Chondrocyte (in vitro differentiated cells): Measurements from ENCODE around the gene DYNC1I1. TPM values are rescaled to one million over a fixed set of nuclear protein-coding genes. Genes with fewer than 3 reads are reported as not detected.

Source experiments
- DNase-seq: peaks from one replicate; pipeline ENCODE4 v3.0.0; 2021; ENCODE audit warnings: mixed read lengths, low spot score
- H3K27ac Mint-ChIP-seq: one replicate; pipeline ENCODE4 v1.8.0; 2021; ENCODE audit warnings: mild to moderate bottlenecking, moderate library complexity, mixed read lengths; ENCODE audit not compliant: unreplicated experiment
- H3K27me3 Mint-ChIP-seq: 2 replicates; pipeline ENCODE4 v1.8.0; 2021; ENCODE audit warnings: low read depth, mixed read lengths
- H3K36me3 Mint-ChIP-seq: 2 replicates; pipeline ENCODE4 v1.8.0; 2021; ENCODE audit warnings: low read depth, mixed read lengths
- H3K4me1 Mint-ChIP-seq: 2 replicates; pipeline ENCODE4 v1.8.0; 2021; ENCODE audit warnings: low read depth, mild to moderate bottlenecking, mixed read lengths
- H3K4me3 Mint-ChIP-seq: one replicate; pipeline ENCODE4 v1.8.0; 2021; ENCODE audit warnings: mild to moderate bottlenecking, moderate library complexity, mixed read lengths; ENCODE audit not compliant: unreplicated experiment
- H3K9me3 Mint-ChIP-seq: 2 replicates; pipeline ENCODE4 v1.8.0; 2021; ENCODE audit warnings: low read depth, mixed read lengths
- long read RNA-seq: library from polyadenylated mRNA; stranded (forward); transcript quantifications from one replicate; pipeline ENCODE4 v2.0.0, GENCODE V29; 2021
- total RNA-seq: library from RNA; stranded (reverse); gene quantifications from 3 replicates; pipeline ENCODE4 v1.2.1, GENCODE V29; 2021
- TF ChIP-seq, protein P1 (sequence below): fragments of 200-600 bp; sonication (generic); IDR thresholded peaks from 2 replicates; pipeline ENCODE4 v1.5.0; 2021; ENCODE audit warnings: antibody characterized with exemption, mild to moderate bottlenecking, moderate library complexity

The DYNC1I1 gene
- 17.4 to 80.2 TPM (median 21.0 TPM) in 3 replicates for total RNA-seq
- long read RNA-seq, transcript DYNC1I1-202 (16 exons, 2,843 nt), result minor isoform, 8 of 33 reads
- long read RNA-seq, transcript DYNC1I1-205 (17 exons, 2,947 nt), result major isoform, 15 of 33 reads
- long read RNA-seq, partial matches to known transcripts, result 1 of 33 reads
- long read RNA-seq, other reads (novel, unspliced or antisense), result 9 of 33 reads

DNA sequence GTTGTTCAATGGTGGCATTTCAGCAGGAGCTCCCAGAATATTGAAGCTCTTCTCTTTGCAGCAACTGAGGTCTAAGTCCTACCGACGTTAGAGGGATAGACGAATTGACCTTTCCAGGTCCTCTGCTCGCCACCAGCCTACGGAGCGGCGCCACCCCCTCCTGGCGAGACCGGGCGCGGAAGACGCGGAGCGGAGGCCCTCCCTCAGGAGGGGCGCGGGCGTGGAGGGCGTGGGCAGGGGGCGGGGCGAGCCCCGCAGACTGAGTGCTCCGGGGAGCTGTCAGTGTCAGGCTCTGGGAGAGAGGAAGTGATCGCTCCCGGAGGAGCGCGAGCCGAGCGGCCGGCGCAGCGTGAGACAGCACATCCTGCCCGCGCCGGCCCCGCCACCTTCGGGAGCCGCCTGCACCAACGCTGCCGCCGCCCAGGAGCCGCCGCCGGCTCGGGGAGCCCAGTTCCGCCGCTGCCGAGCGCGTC is at the start of gene DYNC1I1:
Gene DYNC1I1, plus strand, starts transcription at position 257 of the 473 bp plus-strand sequence. CDS start 32,176 bp downstream, outside the sequence.
- Mint-ChIP-seq H3K36me3 (no peaks in the 10 kb centered on the region), H3K27ac (peak within 1 kb of the TSS; percentile 53), H3K9me3 (no peaks in the 10 kb centered on the region), H3K27me3 (no peaks in the 10 kb centered on the region), H3K4me1 (peaks cover 48% of the 10 kb centered on the region), H3K4me3 (peak within 1 kb of the TSS; percentile 80)
- peak; percentile 92 for DNase-seq
- TF ChIP-seq, protein P1, sequence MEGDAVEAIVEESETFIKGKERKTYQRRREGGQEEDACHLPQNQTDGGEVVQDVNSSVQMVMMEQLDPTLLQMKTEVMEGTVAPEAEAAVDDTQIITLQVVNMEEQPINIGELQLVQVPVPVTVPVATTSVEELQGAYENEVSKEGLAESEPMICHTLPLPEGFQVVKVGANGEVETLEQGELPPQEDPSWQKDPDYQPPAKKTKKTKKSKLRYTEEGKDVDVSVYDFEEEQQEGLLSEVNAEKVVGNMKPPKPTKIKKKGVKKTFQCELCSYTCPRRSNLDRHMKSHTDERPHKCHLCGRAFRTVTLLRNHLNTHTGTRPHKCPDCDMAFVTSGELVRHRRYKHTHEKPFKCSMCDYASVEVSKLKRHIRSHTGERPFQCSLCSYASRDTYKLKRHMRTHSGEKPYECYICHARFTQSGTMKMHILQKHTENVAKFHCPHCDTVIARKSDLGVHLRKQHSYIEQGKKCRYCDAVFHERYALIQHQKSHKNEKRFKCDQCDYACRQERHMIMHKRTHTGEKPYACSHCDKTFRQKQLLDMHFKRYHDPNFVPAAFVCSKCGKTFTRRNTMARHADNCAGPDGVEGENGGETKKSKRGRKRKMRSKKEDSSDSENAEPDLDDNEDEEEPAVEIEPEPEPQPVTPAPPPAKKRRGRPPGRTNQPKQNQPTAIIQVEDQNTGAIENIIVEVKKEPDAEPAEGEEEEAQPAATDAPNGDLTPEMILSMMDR, result peak; percentile 25

DNA sequence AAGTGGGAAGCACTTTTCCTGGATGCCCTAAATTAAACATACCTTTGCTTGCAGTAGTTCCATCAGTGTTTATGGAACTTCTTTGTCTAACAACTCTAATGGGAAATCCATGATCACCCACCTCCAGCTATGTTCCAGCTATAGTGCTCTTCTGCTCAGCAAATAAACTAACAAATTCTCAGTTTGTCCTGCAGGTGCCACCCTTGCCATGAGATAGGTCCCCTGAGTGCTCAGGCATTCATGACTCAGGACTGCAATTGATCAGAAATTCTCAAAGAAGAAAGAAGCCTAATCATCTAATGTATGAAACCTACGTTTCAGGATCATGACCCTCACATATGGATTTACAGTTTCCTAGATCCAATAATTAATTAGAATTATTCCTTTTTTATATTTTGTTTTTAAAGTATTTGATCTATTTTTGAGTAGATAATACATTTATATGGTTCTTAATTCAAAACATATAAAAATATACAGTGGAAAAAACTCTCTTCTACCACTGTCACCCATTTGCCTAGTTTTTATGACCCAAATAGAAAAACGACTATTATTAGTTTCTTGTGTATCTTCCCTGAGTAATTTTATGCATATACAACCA is 48.7 kb upstream of the DYNC1I1 start:
- Mint-ChIP-seq H3K4me3 (no peak overlapping the region), H3K4me1 (peaks cover 4% of the 10 kb centered on the region), H3K36me3 (no peaks in the 10 kb centered on the region), H3K9me3 (no peaks in the 10 kb centered on the region), H3K27ac (no peak overlapping the region), H3K27me3 (peaks cover 4% of the 10 kb centered on the region)
- DNase-seq, result no peak
- TF ChIP-seq, protein P1, result peak; percentile 90

DNA sequence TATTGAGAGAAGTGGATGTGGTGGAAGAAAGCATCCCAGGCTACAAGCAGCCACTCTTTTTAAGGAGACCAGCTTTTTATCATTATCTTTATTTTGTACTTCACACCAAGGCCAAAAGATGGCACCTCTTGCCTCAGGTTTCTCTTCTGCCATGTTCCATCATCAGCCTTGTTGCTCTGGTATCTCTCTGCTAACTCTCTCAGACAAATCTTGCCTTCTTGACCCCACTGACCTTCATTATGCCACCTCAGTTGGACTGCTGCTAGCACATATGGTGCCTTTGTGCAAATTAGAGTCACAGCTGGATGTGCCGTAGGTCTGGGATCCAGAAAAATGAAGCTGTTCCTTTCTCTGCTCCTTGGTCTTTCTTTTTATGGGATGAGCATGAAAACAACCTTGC is 47.1 kb upstream of the DYNC1I1 start:
- Mint-ChIP-seq H3K36me3 (no peaks in the 10 kb centered on the region), H3K27ac (no peak overlapping the region), H3K9me3 (no peaks in the 10 kb centered on the region), H3K27me3 (peaks cover 4% of the 10 kb centered on the region), H3K4me3 (no peak overlapping the region), H3K4me1 (peaks cover 4% of the 10 kb centered on the region)
- TF ChIP-seq, protein P1, result peak; percentile 80
- DNase-seq, result no peak

DNA sequence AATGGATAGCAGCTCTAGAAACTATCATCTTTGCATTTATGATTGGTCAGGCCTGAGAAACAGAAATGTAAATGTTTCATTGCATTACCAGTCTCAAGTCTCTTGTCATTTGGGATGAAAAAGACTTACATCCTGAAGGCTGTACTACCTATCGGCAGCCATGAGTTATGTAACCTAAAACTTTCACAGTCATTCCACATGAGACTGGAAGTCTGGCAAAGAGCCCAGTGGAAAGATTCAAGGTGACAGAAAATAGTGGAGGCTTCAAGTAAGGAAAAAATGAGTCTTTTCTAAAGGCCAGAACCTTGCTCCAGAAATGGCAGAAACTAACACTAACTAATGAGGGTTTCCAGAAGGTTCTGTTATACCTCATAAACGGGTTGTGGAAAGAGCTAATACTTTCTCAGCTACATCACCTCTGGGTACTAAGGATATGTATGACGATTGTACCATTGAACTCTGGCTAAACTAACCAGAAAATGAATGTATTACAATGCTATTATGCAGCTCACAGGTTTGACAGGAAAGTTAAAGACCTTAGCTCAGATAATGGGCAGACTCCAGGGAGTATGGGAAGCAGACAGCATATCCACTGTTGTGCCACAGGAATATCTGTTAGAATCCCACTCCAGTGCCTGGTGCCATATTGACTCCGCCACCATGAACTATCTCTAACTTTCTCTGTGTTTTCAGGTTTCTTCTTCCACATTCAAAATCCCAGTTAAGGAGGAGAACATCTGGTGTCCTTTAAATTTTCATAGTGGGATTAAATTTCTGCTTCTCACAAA is 41.7 kb upstream of the DYNC1I1 start:
- H3K27me3 Mint-ChIP-seq, result no peaks in the 10 kb centered on the region
- H3K4me1 Mint-ChIP-seq, result peaks cover 5% of the 10 kb centered on the region
- H3K27ac Mint-ChIP-seq, result no peak overlapping the region
- no peaks in the 10 kb centered on the region for H3K9me3 Mint-ChIP-seq
- DNase-seq, result no peak
- TF ChIP-seq, protein P1, result no peak
- H3K4me3 Mint-ChIP-seq, result no peak overlapping the region
- no peaks in the 10 kb centered on the region for H3K36me3 Mint-ChIP-seq

DNA sequence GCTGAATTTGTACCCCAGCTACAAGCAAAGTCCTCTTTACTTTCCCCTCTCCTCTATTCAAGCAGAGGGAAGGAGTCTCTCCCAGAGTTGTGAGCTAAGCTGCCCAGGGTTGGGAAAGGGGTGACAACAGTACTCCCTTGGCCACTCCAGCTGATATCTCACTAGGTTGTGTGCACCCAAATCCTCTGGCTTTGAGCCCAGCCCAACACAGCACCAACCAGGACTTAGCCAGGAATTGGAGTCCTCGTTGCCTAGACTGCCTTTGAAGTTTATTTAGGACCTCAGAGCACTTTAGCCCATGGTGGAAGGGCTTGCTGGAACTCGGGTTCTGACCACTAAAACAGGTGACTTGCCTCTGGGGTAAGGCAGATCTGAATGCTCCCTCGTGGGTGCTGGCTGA is 35.7 kb upstream of the DYNC1I1 start:
- Mint-ChIP-seq H3K36me3 (no peaks in the 10 kb centered on the region), H3K27ac (no peak overlapping the region), H3K27me3 (no peaks in the 10 kb centered on the region), H3K9me3 (no peaks in the 10 kb centered on the region), H3K4me1 (no peaks in the 10 kb centered on the region), H3K4me3 (no peak overlapping the region)
- DNase-seq, result no peak
- TF ChIP-seq, protein P1, result no peak
